ENCODE measurements around the gene EYA3.

Gene EYA3

GRCh38 chr1:28070725-28071593 is 17.5 kb downstream of the EYA3 start:
- DNase-seq: no peak

GRCh38 chr1:28067523-28068090 is 20.8 kb downstream of the EYA3 start:
- DNase-seq: no peak

- no peak for DNase-seq
Observed at GRCh38 chr1:28066393-28067154, 21.8 kb downstream of the EYA3 start.

- DNase-seq: no peak
Observed at GRCh38 chr1:28064064-28064463, 24.3 kb downstream of the EYA3 start.

- DNase-seq: no peak
Observed at GRCh38 chr1:28062806-28063205, 25.6 kb downstream of the EYA3 start.

GRCh38 chr1:28058971-28059878 is 29.2 kb downstream of the EYA3 start:
- no peak for DNase-seq

GRCh38 chr1:28058168-28058567 is 30.2 kb downstream of the EYA3 start:
- no peak for DNase-seq

- DNase-seq: peak; percentile 38
Observed at GRCh38 chr1:28056129-28056925, 32.1 kb downstream of the EYA3 start.

GRCh38 chr1:28050776-28051175 is 37.6 kb downstream of the EYA3 start:
- no peak for DNase-seq

GRCh38 chr1:28046716-28047115 is 41.7 kb downstream of the EYA3 start:
- DNase-seq: no peak

GRCh38 chr1:28045777-28046176 is 42.6 kb downstream of the EYA3 start:
- DNase-seq: no peak

GRCh38 chr1:28044399-28044798 is 44.0 kb downstream of the EYA3 start:
- DNase-seq: no peak

- no peak for DNase-seq
Observed at GRCh38 chr1:28039341-28039740, 49.1 kb downstream of the EYA3 start.

- no peak for DNase-seq
Observed at GRCh38 chr1:28037946-28038345, 50.5 kb downstream of the EYA3 start.

- DNase-seq: no peak
Observed at GRCh38 chr1:28037206-28037605, 51.2 kb downstream of the EYA3 start.

GRCh38 chr1:28036431-28036830 is 52.0 kb downstream of the EYA3 start:
- DNase-seq: no peak

GRCh38 chr1:28035420-28035819 is 53.0 kb downstream of the EYA3 start:
- DNase-seq: no peak

GRCh38 chr1:28032281-28032680 is 56.1 kb downstream of the EYA3 start:
- DNase-seq: no peak

GRCh38 chr1:28031173-28031572 is 57.2 kb downstream of the EYA3 start:
- DNase-seq: no peak

- DNase-seq: no peak
Observed at GRCh38 chr1:28028873-28029654, 59.3 kb downstream of the EYA3 start.

GRCh38 chr1:28027660-28028059 is 60.8 kb downstream of the EYA3 start:
- DNase-seq: no peak
